GM19467 (cell line): ENCODE measurements around the gene DRAP1.

Source experiments
- ATAC-seq: cut with Tn5 transposase; IDR thresholded peaks from one replicate; pipeline ENCODE4 v1.9.1; 2021; ENCODE audit warnings: mild to moderate bottlenecking, moderate library complexity; ENCODE audit not compliant: unreplicated experiment

Gene DRAP1

GRCh38 chr11:65900899-65901180 lies 18.4 kb upstream of the DRAP1 start:
- ATAC-seq, result no peak

GRCh38 chr11:65903068-65903481 lies 16.2 kb upstream of the DRAP1 start:
- no peak for ATAC-seq

- no peak for ATAC-seq
Observed at GRCh38 chr11:65903715-65904114, 15.5 kb upstream of the DRAP1 start.

GRCh38 chr11:65906602-65907001 lies 12.6 kb upstream of the DRAP1 start:
- ATAC-seq, result no peak

DNA sequence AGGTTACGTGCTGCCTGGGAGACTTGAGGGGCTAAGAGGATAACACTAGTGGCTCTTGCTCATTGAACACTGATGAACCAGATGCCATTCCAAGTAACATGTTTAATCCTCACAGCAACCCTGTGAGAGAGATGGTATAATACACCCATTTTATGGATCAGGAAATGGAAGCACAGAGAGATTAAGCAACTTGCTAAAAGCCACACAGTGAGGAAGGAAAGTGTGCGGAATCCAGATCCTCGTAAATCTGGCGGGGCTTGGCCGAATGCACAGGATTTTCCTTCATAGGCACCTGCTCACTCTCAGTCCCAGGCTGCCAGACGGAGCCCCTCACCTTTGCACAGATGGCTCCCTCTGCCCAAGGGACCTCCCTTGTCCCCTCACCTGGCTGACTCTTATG lies 11.3 kb upstream of the DRAP1 start:
- ATAC-seq, result no peak

DNA sequence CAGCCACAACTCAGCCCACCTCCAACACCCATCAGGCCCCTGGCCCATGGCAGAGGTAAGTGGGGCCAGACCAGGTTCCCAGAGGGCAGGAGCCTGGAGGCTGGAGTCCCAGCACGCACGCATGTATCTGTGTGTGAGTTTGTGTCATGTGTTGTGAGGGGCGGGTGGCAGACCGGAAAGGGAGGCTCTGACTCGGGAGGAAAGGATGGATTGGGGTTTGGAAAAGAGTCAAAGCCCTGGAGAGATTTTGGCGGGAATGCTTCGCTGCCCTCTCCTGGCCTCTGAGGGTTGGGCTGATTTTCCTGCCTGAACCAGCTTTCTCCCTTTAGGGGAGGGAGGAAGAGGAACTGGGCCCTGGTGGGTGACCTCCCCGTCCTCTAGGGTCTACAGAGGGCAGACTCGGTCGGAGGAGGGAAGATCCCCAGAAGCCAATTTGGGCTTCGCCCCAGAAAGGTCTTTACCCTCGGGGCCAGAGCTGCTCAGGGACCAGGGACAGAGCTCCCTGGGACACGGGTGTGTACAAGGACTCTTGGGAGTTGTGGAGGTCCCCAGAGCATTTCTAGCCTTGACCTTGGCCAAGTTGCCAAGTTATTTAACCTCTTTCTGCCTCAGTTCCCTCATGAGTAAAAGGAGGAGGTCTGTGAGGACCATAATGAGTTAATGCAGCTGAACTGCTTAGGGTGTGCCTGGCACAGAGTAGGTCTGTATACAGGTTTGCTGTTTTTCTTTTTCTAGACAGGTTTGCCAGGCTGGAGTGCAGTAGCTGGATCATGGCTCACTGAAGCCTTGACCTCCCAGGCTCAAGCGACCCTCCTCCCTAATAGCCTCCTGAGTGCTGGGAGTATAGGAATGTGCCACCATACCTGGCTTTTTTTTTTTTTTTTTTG lies 7.3 kb upstream of the DRAP1 start:
- ATAC-seq, result no peak

GRCh38 chr11:65912845-65913244 lies 6.4 kb upstream of the DRAP1 start:
- no peak for ATAC-seq

- no peak for ATAC-seq
Observed at GRCh38 chr11:65915101-65915820, 4.0 kb upstream of the DRAP1 start.

GRCh38 chr11:65915821-65916251 lies 3.4 kb upstream of the DRAP1 start:
- ATAC-seq, result no peak

DNA sequence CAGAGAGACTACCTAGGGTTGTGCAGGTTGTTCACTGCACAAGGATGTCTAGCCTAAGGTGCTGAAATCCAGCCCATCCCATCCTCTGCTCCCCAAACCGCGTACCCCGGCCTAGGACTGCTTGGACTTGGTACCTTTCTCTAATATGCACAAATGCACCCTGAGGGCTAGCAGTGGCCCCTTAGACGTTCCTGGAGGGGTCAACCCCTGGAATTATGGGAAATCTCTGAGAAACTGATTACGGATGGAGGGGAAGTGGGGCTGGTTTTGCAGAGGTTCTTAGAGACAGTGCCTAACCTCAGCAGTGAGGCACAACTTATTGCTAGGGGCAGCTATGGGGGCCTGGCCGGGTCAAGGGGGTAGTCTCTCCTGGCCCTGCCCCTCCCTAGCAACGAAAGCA lies 2.8 kb upstream of the DRAP1 start:
- no peak for ATAC-seq

GRCh38 chr11:65917077-65917433 lies 2.2 kb upstream of the DRAP1 start:
- ATAC-seq, result no peak

DNA sequence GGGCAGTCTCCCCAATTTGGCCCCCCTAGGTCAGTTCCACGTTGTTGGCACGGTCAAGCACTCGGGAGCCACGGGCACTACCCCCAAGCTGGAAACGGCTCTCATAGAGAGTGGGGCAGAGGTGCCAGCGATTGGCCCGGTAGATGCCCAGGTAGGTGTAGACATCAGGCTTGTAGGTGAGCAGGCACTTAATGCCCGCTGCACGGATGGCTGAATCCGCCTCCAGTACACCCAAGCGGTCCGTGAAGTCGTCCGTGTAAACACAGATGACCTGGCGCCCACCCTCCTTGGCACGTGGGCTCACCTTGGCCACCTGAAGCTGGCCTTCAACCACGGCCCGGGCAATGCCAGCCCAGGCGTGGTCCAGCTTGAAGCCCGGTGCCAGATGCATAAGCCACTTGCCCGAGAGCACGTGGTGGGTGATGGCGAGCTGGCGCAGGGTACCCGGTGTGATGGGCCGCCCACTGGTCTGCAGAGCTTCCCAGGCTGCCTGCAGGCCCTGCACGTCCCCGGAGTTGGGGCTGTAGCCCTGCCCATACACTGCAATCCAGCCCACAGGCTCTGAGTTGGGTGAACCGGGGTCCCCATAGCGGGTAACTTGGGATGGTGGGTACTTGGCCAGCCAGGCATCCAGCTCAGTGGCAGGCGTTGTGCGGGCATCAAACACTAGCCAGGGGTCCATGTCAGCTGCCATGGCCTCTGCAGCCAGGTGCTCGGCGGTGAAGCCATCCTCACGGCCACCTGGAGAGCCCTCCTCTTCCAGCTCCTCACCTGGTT lies 1.6 kb upstream of the DRAP1 start:
- no peak for ATAC-seq

DNA sequence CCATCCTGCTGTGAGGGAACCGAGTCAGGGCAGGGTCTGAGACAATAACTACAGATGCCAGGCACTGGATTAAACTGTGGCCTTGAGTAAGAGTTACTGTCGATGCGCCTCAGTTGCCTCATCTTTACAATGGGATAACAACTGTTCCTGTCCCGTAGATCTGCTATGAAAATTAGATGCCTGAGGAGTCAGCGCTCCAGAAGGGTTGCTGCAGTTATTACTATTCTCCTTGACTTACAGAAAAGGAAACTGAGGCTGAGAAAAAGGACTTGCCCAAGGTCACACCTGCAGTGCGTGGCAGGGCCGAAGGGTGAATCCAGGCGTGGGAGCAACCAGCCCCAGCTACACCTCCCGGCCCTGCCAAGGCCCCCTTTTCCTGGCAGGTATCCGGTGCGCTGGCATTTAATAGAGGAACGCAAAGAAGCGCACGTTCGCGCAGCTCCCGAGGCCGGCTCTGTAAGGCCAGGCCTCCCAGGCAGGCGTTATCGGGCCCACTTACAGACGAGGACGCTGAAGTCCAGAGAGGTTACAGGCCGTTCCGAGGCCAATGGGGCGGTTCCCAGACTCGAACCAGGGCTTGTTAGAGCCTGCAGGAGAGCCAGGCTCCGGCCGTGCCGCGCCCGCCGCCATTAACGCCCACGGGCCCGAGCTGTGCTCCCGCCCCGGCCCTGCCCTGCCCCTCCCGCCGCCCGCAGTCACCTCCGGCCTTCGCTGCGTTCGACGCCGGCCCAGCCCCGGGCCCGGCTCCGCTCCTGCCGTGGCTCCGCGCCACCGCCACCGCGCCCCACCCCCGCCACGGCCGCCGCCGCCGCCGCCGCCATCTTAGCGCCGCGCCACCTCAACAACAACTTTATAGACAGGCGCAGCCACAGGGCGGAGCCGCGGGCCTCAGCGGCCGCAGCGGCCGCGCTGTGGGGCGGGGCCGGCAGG lies 750 bp upstream of the DRAP1 start, which contains the start of gene C11orf68:
Gene C11orf68 (minus strand): TSS at position 852 of the 930 bp plus-strand sequence. CDS start 31 bp downstream, at position 821.
- ATAC-seq, result peak; percentile 26

- ATAC-seq, result peak; percentile 29
Observed at GRCh38 chr11:65919573-65920371, 546 bp downstream of the DRAP1 start.

GRCh38 chr11:65920372-65920802 lies 1.2 kb downstream of the DRAP1 start:
- no peak for ATAC-seq

DNA sequence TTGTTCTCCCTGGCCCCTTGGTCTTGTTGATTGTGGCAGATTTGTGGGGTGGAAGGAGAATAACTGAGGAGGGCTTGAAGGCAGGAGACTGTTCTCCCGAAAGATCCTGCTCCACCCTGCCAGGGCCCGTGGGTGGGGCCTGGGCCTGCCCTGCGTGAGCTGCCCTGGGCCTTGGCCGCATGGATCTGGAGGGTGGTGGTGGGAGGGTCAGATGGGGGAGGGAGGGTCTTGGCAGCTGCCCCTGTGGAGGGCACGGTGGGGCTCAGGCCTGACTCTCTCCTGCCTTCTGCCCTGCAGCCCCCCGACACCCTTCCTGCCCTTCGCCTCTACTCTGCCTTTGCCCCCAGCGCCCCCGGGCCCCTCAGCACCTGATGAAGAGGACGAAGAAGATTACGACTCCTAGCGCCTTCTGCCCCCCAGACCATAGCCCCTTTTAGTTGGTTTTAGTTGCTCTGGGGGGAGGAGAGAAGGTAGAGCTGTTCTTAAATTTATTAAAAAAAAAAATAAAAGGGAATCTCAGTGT lies 1.9 kb downstream of the DRAP1 start:
- ATAC-seq, result no peak

GRCh38 chr11:65921876-65922275 lies 2.6 kb downstream of the DRAP1 start:
- no peak for ATAC-seq

- ATAC-seq, result no peak
Observed at GRCh38 chr11:65922565-65922964, 3.3 kb downstream of the DRAP1 start.

DNA sequence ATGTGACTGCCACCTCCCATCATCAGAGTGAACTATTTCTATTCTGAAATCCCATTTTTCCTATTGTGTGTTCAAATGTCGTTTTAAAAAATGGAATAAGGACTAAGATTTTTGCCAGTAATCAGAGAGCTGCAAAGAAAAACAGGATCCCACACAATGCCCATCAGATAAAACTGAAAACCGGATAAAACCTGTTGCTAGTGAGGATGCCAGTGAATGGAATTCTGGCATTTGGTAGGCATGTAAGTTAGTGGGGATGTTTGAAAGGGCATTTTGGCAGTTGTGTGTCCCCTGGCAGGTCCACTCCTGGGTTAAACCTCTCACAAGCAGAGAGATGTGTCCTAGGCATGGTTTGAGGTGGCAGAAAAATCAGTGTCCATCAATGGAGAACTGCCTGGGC lies 6.2 kb downstream of the DRAP1 start:
- ATAC-seq, result no peak
